ENCODE measurements around the gene KIF4A. TPM values are rescaled to one million over a fixed set of nuclear protein-coding genes. Genes with fewer than 3 reads are reported as not detected.
A peak's percentile ranks its signal among the peaks of the same experiment; 100 is the strongest.

The KIF4A gene
- total and polyA plus RNA-seq, 4 donors = 0.33 to 2.4 (median 0.64) TPM

- Histone ChIP-seq H3K27me3 (ENCODE audit: control insufficient read depth in 3 of 3, insufficient read depth in 3 of 3, low read length in 2 of 3) (peaks cover 9 to 33% (median 11%) of the 10 kb centered on the region in 3 donors), H3K27ac (ENCODE audit: low read depth in 1 of 2, low read length in 1 of 2) (no peak overlapping the region), H3K4me3 (no peak overlapping the region), H3K36me3 (ENCODE audit: control insufficient read depth in 4 of 4, insufficient read depth in 4 of 4, low read length in 4 of 4) (no peaks in the 10 kb centered on the region), H3K9me3 (ENCODE audit: control insufficient read depth in 4 of 4, insufficient read depth in 3 of 4, low read length in 3 of 4) (peaks cover 0 to 7% (median 0%) of the 10 kb centered on the region in 4 donors), H3K4me1 (ENCODE audit: control insufficient read depth in 5 of 5, insufficient read depth in 5 of 5, low read length in 5 of 5) (peaks cover 0 to 3% (median 0%) of the 10 kb centered on the region in 5 donors), H3K9ac (ENCODE audit: insufficient read depth in 1 of 2, low read length in 2 of 2) (no peak overlapping the region)
- DNase-seq (no peak), ATAC-seq (ENCODE audit: insufficient read depth, low FRiP score) (no peak)
- TF ChIP-seq, protein P1, sequence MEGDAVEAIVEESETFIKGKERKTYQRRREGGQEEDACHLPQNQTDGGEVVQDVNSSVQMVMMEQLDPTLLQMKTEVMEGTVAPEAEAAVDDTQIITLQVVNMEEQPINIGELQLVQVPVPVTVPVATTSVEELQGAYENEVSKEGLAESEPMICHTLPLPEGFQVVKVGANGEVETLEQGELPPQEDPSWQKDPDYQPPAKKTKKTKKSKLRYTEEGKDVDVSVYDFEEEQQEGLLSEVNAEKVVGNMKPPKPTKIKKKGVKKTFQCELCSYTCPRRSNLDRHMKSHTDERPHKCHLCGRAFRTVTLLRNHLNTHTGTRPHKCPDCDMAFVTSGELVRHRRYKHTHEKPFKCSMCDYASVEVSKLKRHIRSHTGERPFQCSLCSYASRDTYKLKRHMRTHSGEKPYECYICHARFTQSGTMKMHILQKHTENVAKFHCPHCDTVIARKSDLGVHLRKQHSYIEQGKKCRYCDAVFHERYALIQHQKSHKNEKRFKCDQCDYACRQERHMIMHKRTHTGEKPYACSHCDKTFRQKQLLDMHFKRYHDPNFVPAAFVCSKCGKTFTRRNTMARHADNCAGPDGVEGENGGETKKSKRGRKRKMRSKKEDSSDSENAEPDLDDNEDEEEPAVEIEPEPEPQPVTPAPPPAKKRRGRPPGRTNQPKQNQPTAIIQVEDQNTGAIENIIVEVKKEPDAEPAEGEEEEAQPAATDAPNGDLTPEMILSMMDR (IDR thresholded peaks at IDR 0.05; ENCODE audit: control extremely low read depth, extremely low read depth) = no peak
- 59 to 70% methylated on average over 6 of the region's 6 CpGs for WGBS, 2 donors
Measured at GRCh38 chrX:70442224-70442623, 152.3 kb downstream of the KIF4A start.

GRCh38 chrX:70444326-70444945 lies 154.5 kb downstream of the KIF4A start, which contains the start of gene DLG3:
Gene DLG3, plus strand, starts transcription at chrX:70444835. Its CDS starts 367 bp downstream, at chrX:70445202.
- no peak within 1 kb of the TSS for H3K4me3 ChIP-seq
- 21 to 23% methylated on average over 10 to 21 of the region's 21 CpGs for WGBS, 2 donors
- TF ChIP-seq, protein P1 (IDR thresholded peaks at IDR 0.05; ENCODE audit: control extremely low read depth, extremely low read depth) = no peak
- no peak within 1 kb of the TSS for H3K9ac ChIP-seq (ENCODE audit: insufficient read depth in 1 of 2, low read length in 2 of 2)
- peaks cover 0 to 7% (median 0%) of the 10 kb centered on the region in 4 donors for H3K9me3 ChIP-seq (ENCODE audit: control insufficient read depth in 4 of 4, insufficient read depth in 3 of 4, low read length in 3 of 4)
- no peaks in the 10 kb centered on the region for H3K36me3 ChIP-seq (ENCODE audit: control insufficient read depth in 4 of 4, insufficient read depth in 4 of 4, low read length in 4 of 4)
- DNase-seq (peak; percentile 23 to 48 (median 38)), ATAC-seq (ENCODE audit: insufficient read depth, low FRiP score) (no peak)
- peaks cover 9 to 33% (median 11%) of the 10 kb centered on the region in 3 donors for H3K27me3 ChIP-seq (ENCODE audit: control insufficient read depth in 3 of 3, insufficient read depth in 3 of 3, low read length in 2 of 3)
- no peak within 1 kb of the TSS for H3K27ac ChIP-seq (ENCODE audit: low read depth in 1 of 2, low read length in 1 of 2)
- peaks cover 0 to 3% (median 0%) of the 10 kb centered on the region in 5 donors for H3K4me1 ChIP-seq (ENCODE audit: control insufficient read depth in 5 of 5, insufficient read depth in 5 of 5, low read length in 5 of 5)

- Histone ChIP-seq H3K27me3 (ENCODE audit: control insufficient read depth in 3 of 3, insufficient read depth in 3 of 3, low read length in 2 of 3) (peaks cover 9 to 33% (median 11%) of the 10 kb centered on the region in 3 donors), H3K27ac (ENCODE audit: low read depth in 1 of 2, low read length in 1 of 2) (no peak overlapping the region), H3K9me3 (ENCODE audit: control insufficient read depth in 4 of 4, insufficient read depth in 3 of 4, low read length in 3 of 4) (peaks cover 0 to 7% (median 0%) of the 10 kb centered on the region in 4 donors), H3K36me3 (ENCODE audit: control insufficient read depth in 4 of 4, insufficient read depth in 4 of 4, low read length in 4 of 4) (no peaks in the 10 kb centered on the region), H3K9ac (ENCODE audit: insufficient read depth in 1 of 2, low read length in 2 of 2) (no peak overlapping the region), H3K4me1 (ENCODE audit: control insufficient read depth in 5 of 5, insufficient read depth in 5 of 5, low read length in 5 of 5) (peaks cover 0 to 3% (median 0%) of the 10 kb centered on the region in 5 donors), H3K4me3 (no peak overlapping the region)
- TF ChIP-seq, protein P1 (IDR thresholded peaks at IDR 0.05; ENCODE audit: control extremely low read depth, extremely low read depth) = no peak
- DNase-seq (no peak), ATAC-seq (ENCODE audit: insufficient read depth, low FRiP score) (no peak)
- WGBS, 2 donors = 5 to 39% methylated on average over 22 to 61 of the region's 61 CpGs
Measured at GRCh38 chrX:70444946-70445656, 155.2 kb downstream of the KIF4A start.

All from lung (tissue), 12 donors.